ENCODE measurements around the gene TCHP. TPM values are rescaled to one million over a fixed set of nuclear protein-coding genes. Genes with fewer than 3 reads are reported as not detected.

The TCHP gene
- total and polyA plus RNA-seq, 2 of the 13 experiments (the other 11 are each of a cell fraction or from before 2014, with no cell fraction given) = 6.7 to 12.2 TPM

DNA sequence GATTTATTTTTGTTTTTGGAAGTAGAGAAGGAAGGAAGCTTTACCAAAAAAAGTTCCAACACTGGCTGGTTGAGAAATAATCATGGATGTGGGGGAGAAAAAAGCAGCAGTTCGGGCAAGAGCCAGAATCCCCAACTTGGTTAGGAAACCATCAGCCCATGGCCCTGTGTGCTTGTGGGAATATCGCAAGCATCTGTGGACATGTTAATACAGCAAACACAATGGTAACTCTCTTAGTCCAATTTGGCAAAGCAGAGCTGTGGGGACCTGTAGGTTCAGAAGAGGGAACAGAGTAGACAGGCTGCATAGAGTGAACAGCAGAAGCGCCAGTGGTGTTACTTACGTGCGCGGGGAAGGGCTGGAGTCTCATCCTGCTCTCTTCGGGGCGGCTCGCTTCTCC is 46.8 kb downstream of the TCHP start:
- no peak overlapping the region for H3K4me3 ChIP-seq (replicated peaks in 1 of 3; ENCODE audit: insufficient read depth in 1 of 3, low read depth in 2 of 3, low read length in 3 of 3)
- TF ChIP-seq, protein P1, sequence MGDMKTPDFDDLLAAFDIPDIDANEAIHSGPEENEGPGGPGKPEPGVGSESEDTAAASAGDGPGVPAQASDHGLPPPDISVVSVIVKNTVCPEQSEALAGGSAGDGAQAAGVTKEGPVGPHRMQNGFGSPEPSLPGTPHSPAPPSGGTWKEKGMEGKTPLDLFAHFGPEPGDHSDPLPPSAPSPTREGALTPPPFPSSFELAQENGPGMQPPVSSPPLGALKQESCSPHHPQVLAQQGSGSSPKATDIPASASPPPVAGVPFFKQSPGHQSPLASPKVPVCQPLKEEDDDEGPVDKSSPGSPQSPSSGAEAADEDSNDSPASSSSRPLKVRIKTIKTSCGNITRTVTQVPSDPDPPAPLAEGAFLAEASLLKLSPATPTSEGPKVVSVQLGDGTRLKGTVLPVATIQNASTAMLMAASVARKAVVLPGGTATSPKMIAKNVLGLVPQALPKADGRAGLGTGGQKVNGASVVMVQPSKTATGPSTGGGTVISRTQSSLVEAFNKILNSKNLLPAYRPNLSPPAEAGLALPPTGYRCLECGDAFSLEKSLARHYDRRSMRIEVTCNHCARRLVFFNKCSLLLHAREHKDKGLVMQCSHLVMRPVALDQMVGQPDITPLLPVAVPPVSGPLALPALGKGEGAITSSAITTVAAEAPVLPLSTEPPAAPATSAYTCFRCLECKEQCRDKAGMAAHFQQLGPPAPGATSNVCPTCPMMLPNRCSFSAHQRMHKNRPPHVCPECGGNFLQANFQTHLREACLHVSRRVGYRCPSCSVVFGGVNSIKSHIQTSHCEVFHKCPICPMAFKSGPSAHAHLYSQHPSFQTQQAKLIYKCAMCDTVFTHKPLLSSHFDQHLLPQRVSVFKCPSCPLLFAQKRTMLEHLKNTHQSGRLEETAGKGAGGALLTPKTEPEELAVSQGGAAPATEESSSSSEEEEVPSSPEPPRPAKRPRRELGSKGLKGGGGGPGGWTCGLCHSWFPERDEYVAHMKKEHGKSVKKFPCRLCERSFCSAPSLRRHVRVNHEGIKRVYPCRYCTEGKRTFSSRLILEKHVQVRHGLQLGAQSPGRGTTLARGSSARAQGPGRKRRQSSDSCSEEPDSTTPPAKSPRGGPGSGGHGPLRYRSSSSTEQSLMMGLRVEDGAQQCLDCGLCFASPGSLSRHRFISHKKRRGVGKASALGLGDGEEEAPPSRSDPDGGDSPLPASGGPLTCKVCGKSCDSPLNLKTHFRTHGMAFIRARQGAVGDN (CRISPR knock-in tag; IDR thresholded peaks at IDR 0.05) = 0 out of 2 replicates have a peak, but pooled peaks have one; percentile 43
- TF ChIP-seq ZNF768 (CRISPR knock-in tag; IDR thresholded peaks at IDR 0.05) (0 out of 2 replicates have a peak, but pooled peaks have one; percentile 15), IRF2 (CRISPR knock-in tag; IDR thresholded peaks at IDR 0.05) (no peak), U2AF2 (IDR thresholded peaks at IDR 0.05; ENCODE audit: low read depth, low read length) (no peak), ZMYM3 (CRISPR knock-in tag; IDR thresholded peaks at IDR 0.05) (0 out of 2 replicates have a peak, but pooled peaks have one; percentile 19)
- TF ChIP-seq, protein P2, sequence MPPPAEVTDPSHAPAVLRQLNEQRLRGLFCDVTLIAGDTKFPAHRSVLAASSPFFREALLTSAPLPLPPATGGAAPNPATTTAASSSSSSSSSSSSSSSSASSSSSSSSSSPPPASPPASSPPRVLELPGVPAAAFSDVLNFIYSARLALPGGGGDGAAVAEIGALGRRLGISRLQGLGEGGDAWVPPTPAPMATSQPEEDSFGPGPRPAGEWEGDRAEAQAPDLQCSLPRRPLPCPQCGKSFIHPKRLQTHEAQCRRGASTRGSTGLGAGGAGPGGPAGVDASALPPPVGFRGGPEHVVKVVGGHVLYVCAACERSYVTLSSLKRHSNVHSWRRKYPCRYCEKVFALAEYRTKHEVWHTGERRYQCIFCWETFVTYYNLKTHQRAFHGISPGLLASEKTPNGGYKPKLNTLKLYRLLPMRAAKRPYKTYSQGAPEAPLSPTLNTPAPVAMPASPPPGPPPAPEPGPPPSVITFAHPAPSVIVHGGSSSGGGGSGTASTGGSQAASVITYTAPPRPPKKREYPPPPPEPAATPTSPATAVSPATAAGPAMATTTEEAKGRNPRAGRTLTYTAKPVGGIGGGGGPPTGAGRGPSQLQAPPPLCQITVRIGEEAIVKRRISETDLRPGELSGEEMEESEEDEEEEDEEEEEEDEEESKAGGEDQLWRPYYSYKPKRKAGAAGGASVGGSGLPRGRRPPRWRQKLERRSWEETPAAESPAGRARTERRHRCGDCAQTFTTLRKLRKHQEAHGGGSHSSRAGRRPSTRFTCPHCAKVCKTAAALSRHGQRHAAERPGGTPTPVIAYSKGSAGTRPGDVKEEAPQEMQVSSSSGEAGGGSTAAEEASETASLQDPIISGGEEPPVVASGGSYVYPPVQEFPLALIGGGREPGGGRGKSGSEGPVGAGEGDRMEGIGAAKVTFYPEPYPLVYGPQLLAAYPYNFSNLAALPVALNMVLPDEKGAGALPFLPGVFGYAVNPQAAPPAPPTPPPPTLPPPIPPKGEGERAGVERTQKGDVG (CRISPR knock-in tag; IDR thresholded peaks at IDR 0.05; ENCODE audit: borderline replicate concordance) = 0 out of 2 replicates have a peak, but pooled peaks have one; percentile 28
- ChIA-PET POLR2A (interaction anchor here (0.6 kb wide), 2 partner anchors 19 to 97 kb away, joined by 3 read pairs; no protein-coding TSS in a partner anchor), CTCF (ENCODE audit: low intra/inter-chr PET ratio, low total read pairs) (no interaction called here)
- no peaks in the 10 kb centered on the region for H4K20me1 ChIP-seq (ENCODE audit: insufficient read depth, low read length)
- no peak overlapping the region for H3K9ac ChIP-seq (ENCODE audit: insufficient read depth, low read depth, low read length)
- peak overlapping the region; percentile 76 for H3K27ac ChIP-seq (ENCODE audit: extremely low read length, insufficient read depth, low read length)
- H3K4me2 ChIP-seq (ENCODE audit: low read depth, low read length) = no peak overlapping the region
- ATAC-seq = no peak
- WGBS (ENCODE audit: low lambda C conversion rate) = 96% methylated on average over 9 of the region's 9 CpGs
- FAIRE-seq = no peak
- intact Hi-C loops (cut with micrococcal nuclease; ENCODE audit: unreplicated experiment) = loop anchor here (5.0 kb wide), 1 partner anchor 50 kb away; the partner anchor contains the start of genes ANKRD13A and GIT2
- H3K36me3 ChIP-seq (replicated peaks in 1 of 2; ENCODE audit: control insufficient read depth in 1 of 2, insufficient read depth in 2 of 2, low read length in 2 of 2) = peaks cover 4 to 18% of the 10 kb centered on the region in 2 experiments
- no peak for DNase-seq (ENCODE audit: low spot score)
- no peaks in the 10 kb centered on the region for H3K27me3 ChIP-seq (ENCODE audit: control insufficient read depth in 1 of 2, insufficient read depth in 2 of 2, low read length in 2 of 2)
- in situ Hi-C loops (cut with HindIII; ENCODE audit: extremely low pct_ligation_motif_present, low pct_unique_long_range_greater_than_20kb) = no loop called here
- peaks cover 76% of the 10 kb centered on the region for H3K4me1 ChIP-seq (ENCODE audit: insufficient read depth, low read length)
- H3K9me3 ChIP-seq (ENCODE audit: low read length) = no peaks in the 10 kb centered on the region
- H3K79me2 ChIP-seq (ENCODE audit: insufficient read depth, low read length) = no peaks in the 10 kb centered on the region
- no peak overlapping the region for H2AFZ ChIP-seq (ENCODE audit: low read length)
- no TSS peak for BruUV-seq (replicated peaks)

Measured in HepG2 (cell line).